ENCODE measurements around the gene SEZ6L.

SEZ6L gene

DNA sequence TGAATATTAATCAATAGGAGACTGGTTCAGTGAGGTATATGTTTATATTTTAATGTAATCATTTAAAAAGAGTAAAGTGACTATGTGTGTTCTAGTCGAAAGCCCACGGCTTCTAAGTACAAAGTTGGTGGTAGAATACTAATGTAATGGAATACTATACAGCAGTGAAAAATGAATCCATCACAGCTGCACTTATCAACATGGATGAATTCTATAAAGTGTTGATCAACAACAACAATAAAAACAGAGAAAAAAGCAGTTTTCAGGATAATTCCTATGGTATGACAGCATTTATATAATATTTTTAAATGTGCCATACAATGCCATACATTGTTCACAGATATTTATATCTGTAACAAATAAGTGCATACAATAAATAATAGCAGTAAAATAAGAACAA lies 114.1 kb downstream of the SEZ6L start:
- H3K9ac ChIP-seq (ENCODE audit: insufficient read length, low read depth) = no peak overlapping the region
- no peak overlapping the region for H3K4me3 ChIP-seq (ENCODE audit: insufficient read length, low read depth)
- H3K36me3 ChIP-seq (ENCODE audit: insufficient read depth, insufficient read length, low read length) = no peaks in the 10 kb centered on the region
- no peaks in the 10 kb centered on the region for H3K27me3 ChIP-seq (ENCODE audit: insufficient read depth, insufficient read length)
- H3K9me3 ChIP-seq (ENCODE audit: insufficient read depth, low read length) = no peaks in the 10 kb centered on the region
- TF ChIP-seq ZNF274 (IDR thresholded peaks at IDR 0.05; ENCODE audit: low read depth, low read length) = no peak
- no peaks in the 10 kb centered on the region for H3K4me1 ChIP-seq (ENCODE audit: insufficient read depth, insufficient read length)
- DNase-seq (ENCODE audit: low read depth, low spot score) = no peak

DNA sequence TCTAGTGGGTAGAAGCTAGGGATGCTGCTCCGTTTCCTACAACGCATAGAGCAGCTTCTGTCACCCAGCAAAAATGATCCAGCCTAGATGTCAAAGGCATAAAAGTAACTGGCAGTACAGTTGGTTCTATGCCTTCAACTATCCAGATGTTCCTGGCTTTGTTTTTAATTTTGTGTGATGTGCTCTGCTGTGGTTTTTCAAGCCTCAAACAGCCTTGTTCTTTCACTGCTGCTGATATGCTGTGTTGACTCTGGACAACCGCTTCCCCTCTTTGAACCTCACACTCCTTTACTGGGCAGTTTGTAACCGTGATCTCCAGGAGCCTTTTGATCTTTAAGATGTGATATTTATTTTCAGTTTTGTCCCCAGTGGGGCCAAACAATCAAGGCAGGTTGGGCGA lies 116.4 kb downstream of the SEZ6L start:
- H3K27me3 ChIP-seq (ENCODE audit: insufficient read depth, insufficient read length) = no peaks in the 10 kb centered on the region
- TF ChIP-seq SUZ12 (IDR thresholded peaks at IDR 0.05; ENCODE audit: extremely low read depth, insufficient read depth, insufficient read length) (no peak), ZNF274 (IDR thresholded peaks at IDR 0.05; ENCODE audit: low read depth, low read length) (no peak), YY1 (IDR thresholded peaks at IDR 0.05; ENCODE audit: insufficient read depth, insufficient read length) (no peak)
- no peak for DNase-seq (ENCODE audit: low read depth, low spot score)
- no peaks in the 10 kb centered on the region for H3K4me1 ChIP-seq (ENCODE audit: insufficient read depth, insufficient read length)
- H3K9me3 ChIP-seq (ENCODE audit: insufficient read depth, low read length) = no peaks in the 10 kb centered on the region
- H3K36me3 ChIP-seq (ENCODE audit: insufficient read depth, insufficient read length, low read length) = no peaks in the 10 kb centered on the region
- H3K4me3 ChIP-seq (ENCODE audit: insufficient read length, low read depth) = no peak overlapping the region
- no peak overlapping the region for H3K9ac ChIP-seq (ENCODE audit: insufficient read length, low read depth)

DNA sequence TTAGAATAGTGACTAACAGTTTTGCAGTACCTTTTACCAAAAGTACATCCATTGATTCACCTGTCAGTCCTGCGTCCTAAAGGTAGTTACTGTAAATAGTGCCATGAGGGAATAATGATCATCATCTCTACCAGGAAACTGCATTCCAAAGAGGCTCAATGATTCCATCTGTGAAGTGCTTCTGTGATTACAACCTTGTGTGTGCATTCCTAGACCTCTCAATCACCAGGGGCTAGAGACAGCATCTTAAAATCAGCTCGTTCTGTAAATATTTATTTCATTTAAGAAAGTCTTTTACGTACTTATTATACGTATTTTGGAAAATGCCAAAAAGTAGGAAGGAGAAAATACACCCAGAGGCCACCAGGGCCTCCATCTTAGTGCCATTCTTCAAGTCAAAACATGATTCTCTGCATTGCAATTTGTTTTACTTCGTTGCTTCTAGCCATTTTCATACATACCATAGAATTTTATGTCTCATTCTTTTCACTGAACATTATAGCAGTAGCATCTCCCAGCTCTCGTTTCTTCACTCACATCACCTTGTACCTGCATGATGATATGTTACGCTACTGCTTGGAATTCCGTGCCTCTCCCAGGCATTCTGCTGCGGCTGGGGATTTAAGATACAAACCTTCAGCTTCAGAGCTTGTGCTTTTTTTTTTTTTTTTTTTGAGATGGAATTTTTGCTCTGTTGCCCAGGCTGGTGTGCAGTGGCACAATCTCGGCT lies 117.0 kb downstream of the SEZ6L start:
- no peaks in the 10 kb centered on the region for H3K27me3 ChIP-seq (ENCODE audit: insufficient read depth, insufficient read length)
- H3K36me3 ChIP-seq (ENCODE audit: insufficient read depth, insufficient read length, low read length) = no peaks in the 10 kb centered on the region
- H3K9ac ChIP-seq (ENCODE audit: insufficient read length, low read depth) = no peak overlapping the region
- TF ChIP-seq YY1 (IDR thresholded peaks at IDR 0.05; ENCODE audit: insufficient read depth, insufficient read length) (no peak), ZNF274 (IDR thresholded peaks at IDR 0.05; ENCODE audit: low read depth, low read length) (no peak), SUZ12 (IDR thresholded peaks at IDR 0.05; ENCODE audit: extremely low read depth, insufficient read depth, insufficient read length) (no peak)
- H3K4me3 ChIP-seq (ENCODE audit: insufficient read length, low read depth) = no peak overlapping the region
- no peaks in the 10 kb centered on the region for H3K4me1 ChIP-seq (ENCODE audit: insufficient read depth, insufficient read length)
- H3K9me3 ChIP-seq (ENCODE audit: insufficient read depth, low read length) = no peaks in the 10 kb centered on the region
- no peak for DNase-seq (ENCODE audit: low read depth, low spot score)

DNA sequence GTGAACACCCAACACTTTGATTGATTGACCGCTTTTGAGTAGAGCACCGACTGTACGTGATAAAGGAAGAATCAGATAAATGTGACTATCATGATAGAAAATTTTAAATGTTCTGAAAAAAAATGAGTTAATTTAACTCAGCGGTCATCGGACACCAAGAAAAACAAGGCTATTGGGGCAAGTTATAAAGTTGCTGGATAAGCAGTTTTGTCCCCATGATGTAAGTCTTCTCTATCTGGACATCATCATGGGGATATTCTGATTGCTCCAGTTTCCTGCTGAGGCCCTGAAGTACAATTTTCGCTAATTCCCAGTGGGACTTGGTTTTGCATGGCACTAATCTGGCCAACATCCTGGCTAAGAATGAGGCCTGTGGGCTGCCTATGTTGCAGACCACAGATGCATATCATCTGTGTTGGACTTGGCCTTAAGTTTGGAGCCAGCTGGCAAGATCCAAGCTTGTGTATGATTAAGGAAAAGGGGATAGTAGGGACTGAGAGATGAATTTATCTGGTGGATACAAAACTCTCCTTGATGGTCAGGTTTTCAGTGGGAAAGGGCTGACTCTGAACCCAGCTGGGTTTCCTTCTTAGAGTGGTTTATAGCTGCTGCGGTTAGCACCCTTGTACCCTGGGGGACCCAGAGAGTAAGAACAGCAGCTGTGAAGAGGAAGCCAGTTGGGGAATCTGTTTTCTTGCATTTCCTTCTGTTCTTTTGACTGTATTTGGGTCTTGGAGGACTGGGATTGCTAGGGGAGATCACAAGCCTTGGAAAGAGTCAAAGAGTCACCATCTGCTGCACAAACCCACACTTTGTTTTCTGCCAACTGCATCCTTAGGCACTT lies 118.3 kb downstream of the SEZ6L start:
- H3K9ac ChIP-seq (ENCODE audit: insufficient read length, low read depth) = no peak overlapping the region
- TF ChIP-seq SUZ12 (IDR thresholded peaks at IDR 0.05; ENCODE audit: extremely low read depth, insufficient read depth, insufficient read length) = no peak
- no peak for TF ChIP-seq ZNF274 (IDR thresholded peaks at IDR 0.05; ENCODE audit: low read depth, low read length)
- no peak for TF ChIP-seq YY1 (IDR thresholded peaks at IDR 0.05; ENCODE audit: insufficient read depth, insufficient read length)
- no peaks in the 10 kb centered on the region for H3K36me3 ChIP-seq (ENCODE audit: insufficient read depth, insufficient read length, low read length)
- H3K4me3 ChIP-seq (ENCODE audit: insufficient read length, low read depth) = no peak overlapping the region
- DNase-seq (ENCODE audit: low read depth, low spot score) = no peak
- H3K9me3 ChIP-seq (ENCODE audit: insufficient read depth, low read length) = no peaks in the 10 kb centered on the region
- H3K27me3 ChIP-seq (ENCODE audit: insufficient read depth, insufficient read length) = no peaks in the 10 kb centered on the region
- no peaks in the 10 kb centered on the region for H3K4me1 ChIP-seq (ENCODE audit: insufficient read depth, insufficient read length)

DNA sequence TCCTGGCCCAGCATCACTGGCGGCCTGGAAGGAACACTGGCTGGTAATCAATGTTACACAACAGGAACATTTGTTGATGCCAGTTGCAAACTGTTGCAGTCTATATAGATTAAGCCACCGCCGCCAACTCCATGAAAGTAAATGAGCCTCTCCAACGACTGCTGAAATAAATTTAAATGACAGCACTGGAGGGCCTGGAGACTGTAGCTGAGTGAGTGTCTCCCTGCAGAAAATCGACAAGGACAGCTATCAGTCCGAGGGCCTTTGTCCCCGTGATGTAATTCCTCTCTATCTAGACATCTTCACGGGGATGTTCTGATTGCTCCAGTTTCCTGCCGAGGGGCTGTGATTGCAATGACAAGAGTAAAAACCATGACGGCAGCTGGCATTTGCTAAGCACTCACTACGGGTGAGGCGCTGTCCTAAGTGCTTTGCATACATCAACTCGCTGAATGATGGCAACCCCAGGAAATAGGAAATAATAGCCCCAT lies 120.4 kb downstream of the SEZ6L start:
- TF ChIP-seq YY1 (IDR thresholded peaks at IDR 0.05; ENCODE audit: insufficient read depth, insufficient read length) = no peak
- no peak for TF ChIP-seq ZNF274 (IDR thresholded peaks at IDR 0.05; ENCODE audit: low read depth, low read length)
- no peak for TF ChIP-seq SUZ12 (IDR thresholded peaks at IDR 0.05; ENCODE audit: extremely low read depth, insufficient read depth, insufficient read length)
- Histone ChIP-seq H3K9me3 (ENCODE audit: insufficient read depth, low read length) (no peaks in the 10 kb centered on the region), H3K9ac (ENCODE audit: insufficient read length, low read depth) (no peak overlapping the region), H3K27me3 (ENCODE audit: insufficient read depth, insufficient read length) (no peaks in the 10 kb centered on the region), H3K4me1 (ENCODE audit: insufficient read depth, insufficient read length) (no peaks in the 10 kb centered on the region), H3K4me3 (ENCODE audit: insufficient read length, low read depth) (no peak overlapping the region), H3K36me3 (ENCODE audit: insufficient read depth, insufficient read length, low read length) (no peaks in the 10 kb centered on the region)
- no peak for DNase-seq (ENCODE audit: low read depth, low spot score)

DNA sequence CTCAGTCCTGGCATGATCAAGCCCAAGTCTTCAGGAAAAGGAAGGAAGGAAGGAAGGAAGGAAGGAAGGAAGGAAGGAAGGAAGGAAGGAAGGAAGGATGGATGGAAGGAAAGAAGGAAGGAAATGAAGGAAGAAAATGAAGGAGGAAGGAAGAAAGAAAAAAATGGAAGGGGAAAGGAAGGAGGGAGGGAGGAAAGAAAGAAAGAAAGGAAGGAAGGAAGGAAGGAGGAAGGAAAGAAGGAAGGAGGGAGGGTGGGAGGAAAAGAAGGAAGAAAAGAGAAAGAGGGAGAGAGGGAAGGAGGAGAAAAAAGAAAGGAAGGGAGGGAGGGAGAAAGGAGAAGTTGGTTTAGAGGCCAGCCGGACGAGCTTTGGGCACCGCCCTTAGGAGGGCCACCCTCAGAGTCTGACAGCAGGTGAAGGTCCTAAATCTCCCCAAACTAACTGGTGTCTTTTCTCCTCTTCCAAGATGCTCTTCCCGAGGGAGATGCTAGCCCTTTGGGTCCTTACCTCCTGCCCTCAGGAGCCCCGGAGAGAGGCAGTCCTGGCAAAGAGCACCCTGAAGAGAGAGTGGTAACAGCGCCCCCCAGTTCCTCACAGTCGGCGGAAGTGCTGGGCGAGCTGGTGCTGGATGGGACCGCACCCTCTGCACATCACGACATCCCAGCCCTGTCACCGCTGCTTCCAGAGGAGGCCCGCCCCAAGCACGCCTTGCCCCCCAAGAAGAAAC lies 122.8 kb downstream of the SEZ6L start:
- Histone ChIP-seq H3K9ac (ENCODE audit: insufficient read length, low read depth) (no peak overlapping the region), H3K4me1 (ENCODE audit: insufficient read depth, insufficient read length) (no peaks in the 10 kb centered on the region)

DNA sequence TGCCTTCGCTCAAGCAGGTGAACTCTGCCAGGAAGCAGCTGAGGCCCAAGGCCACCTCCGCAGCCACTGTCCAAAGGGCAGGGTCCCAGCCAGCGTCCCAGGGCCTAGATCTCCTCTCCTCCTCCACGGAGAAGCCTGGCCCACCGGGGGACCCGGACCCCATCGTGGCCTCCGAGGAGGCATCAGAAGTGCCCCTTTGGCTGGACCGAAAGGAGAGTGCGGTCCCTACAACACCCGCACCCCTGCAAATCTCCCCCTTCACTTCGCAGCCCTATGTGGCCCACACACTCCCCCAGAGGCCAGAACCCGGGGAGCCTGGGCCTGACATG lies 123.4 kb downstream of the SEZ6L start:
- Histone ChIP-seq H3K4me3 (ENCODE audit: insufficient read length, low read depth) (no peak overlapping the region), H3K9ac (ENCODE audit: insufficient read length, low read depth) (no peak overlapping the region), H3K4me1 (ENCODE audit: insufficient read depth, insufficient read length) (no peaks in the 10 kb centered on the region), H3K27me3 (ENCODE audit: insufficient read depth, insufficient read length) (no peaks in the 10 kb centered on the region), H3K9me3 (ENCODE audit: insufficient read depth, low read length) (no peaks in the 10 kb centered on the region), H3K36me3 (ENCODE audit: insufficient read depth, insufficient read length, low read length) (no peaks in the 10 kb centered on the region)
- TF ChIP-seq YY1 (IDR thresholded peaks at IDR 0.05; ENCODE audit: insufficient read depth, insufficient read length) (no peak), ZNF274 (IDR thresholded peaks at IDR 0.05; ENCODE audit: low read depth, low read length) (no peak), SUZ12 (IDR thresholded peaks at IDR 0.05; ENCODE audit: extremely low read depth, insufficient read depth, insufficient read length) (no peak)
- DNase-seq (ENCODE audit: low read depth, low spot score) = no peak

More for the DNA sequence above, 122.8 kb downstream of the SEZ6L start:
- DNase-seq (ENCODE audit: low read depth, low spot score) = no peak
- Histone ChIP-seq H3K36me3 (ENCODE audit: insufficient read depth, insufficient read length, low read length) (no peaks in the 10 kb centered on the region), H3K4me3 (ENCODE audit: insufficient read length, low read depth) (no peak overlapping the region), H3K27me3 (ENCODE audit: insufficient read depth, insufficient read length) (no peaks in the 10 kb centered on the region), H3K9me3 (ENCODE audit: insufficient read depth, low read length) (no peaks in the 10 kb centered on the region)
- TF ChIP-seq ZNF274 (IDR thresholded peaks at IDR 0.05; ENCODE audit: low read depth, low read length) = no peak
